Measurements from ENCODE around the gene TSNAXIP1.

DNA sequence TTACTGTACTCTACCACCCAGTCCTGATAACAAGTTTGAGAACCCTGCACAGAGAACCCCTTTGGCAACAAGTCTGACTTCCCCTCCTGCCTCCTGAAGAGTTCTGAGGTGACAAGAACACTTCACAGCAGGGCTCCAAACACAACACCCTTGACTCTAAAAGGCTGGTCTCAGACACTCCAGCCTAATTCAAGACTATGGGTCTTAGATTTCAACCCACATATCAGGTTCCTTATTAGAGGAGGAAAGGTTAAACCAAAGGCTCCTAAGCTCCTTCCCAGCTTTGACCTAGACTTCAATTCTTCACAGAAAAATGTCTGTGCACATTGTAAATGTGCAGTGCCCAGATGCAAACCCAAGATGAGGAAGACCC is 23.4 kb upstream of the TSNAXIP1 start:
- TF ChIP-seq CTCF (IDR thresholded peaks at IDR 0.05) = no peak
- no peak for TF ChIP-seq POLR2A (IDR thresholded peaks at IDR 0.05)

Measured in esophagus squamous epithelium (tissue), 4 donors.